ENCODE measurements around the gene INSIG1. TPM values are rescaled to one million over a fixed set of nuclear protein-coding genes. Genes with fewer than 3 reads are reported as not detected.

The INSIG1 gene
- polyA plus RNA-seq, 1 of the 3 experiments (the other 2 are of a cell fraction): 6.4 TPM

GRCh38 chr7:155349601-155350331 is 52.1 kb downstream of the INSIG1 start (continued):
- no peak for TF ChIP-seq USF1 (IDR thresholded peaks at IDR 0.05; ENCODE audit: borderline replicate concordance, low read depth)
- no peak for TF ChIP-seq JUND (IDR thresholded peaks at IDR 0.05)

GRCh38 chr7:155351120-155351870 is 53.6 kb downstream of the INSIG1 start:
- POLR2A ChIA-PET: no interaction called here
- Histone ChIP-seq H3K4me2 (no peak overlapping the region), H3K79me2 (ENCODE audit: insufficient read depth) (no peaks in the 10 kb centered on the region), H3K27ac (ENCODE audit: low read depth in 2 of 2, low read length in 1 of 2) (no peak overlapping the region), H3K9me3 (no peaks in the 10 kb centered on the region), H3K27me3 (ENCODE audit: insufficient read depth) (no peaks in the 10 kb centered on the region), H3K9me2 (no peaks in the 10 kb centered on the region), H3K4me3 (ENCODE audit: low read depth in 2 of 2, low read length in 1 of 2) (no peak overlapping the region), H3K36me3 (replicated peaks in 1 of 2; ENCODE audit: control insufficient read depth in 1 of 2, insufficient read depth in 2 of 2, low read length in 1 of 2) (no peaks in the 10 kb centered on the region), H3K9ac (no peak overlapping the region), H3K4me1 (ENCODE audit: control insufficient read depth in 1 of 2, insufficient read depth in 2 of 2, low read depth in 1 of 2, low read length in 1 of 2) (no peaks in the 10 kb centered on the region; a peak in 1 of 4 replicates), H4K20me1 (ENCODE audit: insufficient read depth) (no peaks in the 10 kb centered on the region), H3F3A (replicated peaks; ENCODE audit: insufficient read depth) (no peaks in the 10 kb centered on the region), H2AFZ (ENCODE audit: low read depth) (no peak overlapping the region)
- no peak for TF ChIP-seq NFIC (IDR thresholded peaks at IDR 0.05; ENCODE audit: borderline replicate concordance)
- no peak for TF ChIP-seq NRF1 (IDR thresholded peaks at IDR 0.05; ENCODE audit: low read depth, low read length)
- no peak for TF ChIP-seq SIN3A (IDR thresholded peaks at IDR 0.05; ENCODE audit: borderline replicate concordance, low read depth, low read length)
- no peak for TF ChIP-seq USF1 (IDR thresholded peaks at IDR 0.05; ENCODE audit: borderline replicate concordance, low read depth)
- no peak for TF ChIP-seq EZH2phosphoT487 (IDR thresholded peaks at IDR 0.05; ENCODE audit: borderline replicate concordance, low read depth)
- no peak for TF ChIP-seq CHD2 (IDR thresholded peaks at IDR 0.05; ENCODE audit: low read length, partially characterized antibody)
- TF ChIP-seq ELF1 (IDR thresholded peaks at IDR 0.05): no peak
- no peak for DNase-seq
- WGBS (ENCODE audit: low lambda C conversion rate): 66% methylated on average over 14 of the region's 14 CpGs
- CTCF ChIA-PET: interaction anchor here (1.1 kb wide), 1 partner anchor 161 kb away, joined by 6 read pairs; no protein-coding TSS in a partner anchor

GRCh38 chr7:155352076-155352752 is 54.5 kb downstream of the INSIG1 start:
- H4K20me1 ChIP-seq (ENCODE audit: insufficient read depth): no peaks in the 10 kb centered on the region
- POLR2A ChIA-PET: no interaction called here
- no peak overlapping the region for H3K4me3 ChIP-seq (ENCODE audit: low read depth in 2 of 2, low read length in 1 of 2)
- no peaks in the 10 kb centered on the region for H3F3A ChIP-seq (replicated peaks; ENCODE audit: insufficient read depth)
- H3K4me2 ChIP-seq: no peak overlapping the region
- no peaks in the 10 kb centered on the region for H3K9me2 ChIP-seq
- no peak overlapping the region for H3K9ac ChIP-seq
- H3K79me2 ChIP-seq (ENCODE audit: insufficient read depth): no peaks in the 10 kb centered on the region
- WGBS (ENCODE audit: low lambda C conversion rate): 54% methylated on average over 19 of the region's 21 CpGs
- no peaks in the 10 kb centered on the region for H3K9me3 ChIP-seq
- H3K27ac ChIP-seq (ENCODE audit: low read depth in 2 of 2, low read length in 1 of 2): no peak overlapping the region
- no peak overlapping the region for H2AFZ ChIP-seq (ENCODE audit: low read depth)
- CTCF ChIA-PET: interaction anchor here (1.1 to 2.5 kb wide), 3 partner anchors 7 to 425 kb away, joined by 6 to 12 read pairs (median 9); no protein-coding TSS in a partner anchor
- H3K36me3 ChIP-seq (replicated peaks in 1 of 2; ENCODE audit: control insufficient read depth in 1 of 2, insufficient read depth in 2 of 2, low read length in 1 of 2): no peaks in the 10 kb centered on the region
- H3K27me3 ChIP-seq (ENCODE audit: insufficient read depth): peaks cover 8% of the 10 kb centered on the region; the same call in 1 of the 2 replicates
- H3K4me1 ChIP-seq (ENCODE audit: control insufficient read depth in 1 of 2, insufficient read depth in 2 of 2, low read depth in 1 of 2, low read length in 1 of 2): no peaks in the 10 kb centered on the region; a peak in 1 of 4 replicates
- DNase-seq: no peak
- no peak for TF ChIP-seq GATA2 (CRISPR knock-in tag; IDR thresholded peaks at IDR 0.05)
- no peak for TF ChIP-seq RAD21 (IDR thresholded peaks at IDR 0.05; ENCODE audit: low read length)
- TF ChIP-seq RFX5 (IDR thresholded peaks at IDR 0.05; ENCODE audit: low read length): no peak
- no peak for TF ChIP-seq MXI1 (IDR thresholded peaks at IDR 0.05; ENCODE audit: low read depth, low read length)
- no peak for TF ChIP-seq EP300 (IDR thresholded peaks at IDR 0.05; ENCODE audit: borderline replicate concordance in 1 of 2, low read depth in 1 of 2, low read length in 1 of 2)
- no peak for TF ChIP-seq USF2 (IDR thresholded peaks at IDR 0.05; ENCODE audit: borderline replicate concordance, low read depth, low read length)
- TF ChIP-seq FOSL2 (IDR thresholded peaks at IDR 0.05; ENCODE audit: borderline replicate concordance, low read depth): no peak
- no peak for TF ChIP-seq IRF3 (IDR thresholded peaks at IDR 0.05; ENCODE audit: low read depth, low read length)
- no peak for TF ChIP-seq ZBTB33 (IDR thresholded peaks at IDR 0.05; ENCODE audit: borderline replicate concordance, low read depth)

Measured in SK-N-SH (cell line).